Fibroblast of the aortic adventitia (primary cell): ENCODE results near the gene PADI2. TPM values are rescaled to one million over a fixed set of nuclear protein-coding genes. Genes with fewer than 3 reads are reported as not detected.

Source experiments
- DNase-seq: peaks from one replicate; pipeline ENCODE4 v3.0.0-alpha.2; 2010; ENCODE audit warnings: low read depth
- H3K4me3 ChIP-seq: 2 replicates; pipeline ENCODE4 v1.5.1; 2011; ENCODE audit warnings: low read depth, mild to moderate bottlenecking, control low read depth, low read length, moderate library complexity
- CTCF ChIP-seq: IDR thresholded peaks from 2 replicates; pipeline ENCODE4 v1.5.1; 2011; ENCODE audit warnings: mild to moderate bottlenecking, low read length, control low read depth, inconsistent platforms; ENCODE audit not compliant: insufficient read depth
- total RNA-seq: library from RNA; depleted of rRNA; stranded (reverse); fragments of >200 nt; gene quantifications from 2 replicates; pipeline ENCODE4 v1.2.3, GENCODE V29; 2012; ENCODE audit warnings: low replicate concordance

PADI2 gene
- total RNA-seq, 1 donor, result 0.09 TPM

- DNase-seq, result no peak
- no peak overlapping the region for H3K4me3 ChIP-seq
- no peak for TF ChIP-seq CTCF
Measured at GRCh38 chr1:17117451-17118265, 1.6 kb downstream of the PADI2 start.

- DNase-seq, result no peak
- H3K4me3 ChIP-seq, result no peak overlapping the region
- no peak for TF ChIP-seq CTCF
Measured at GRCh38 chr1:17116643-17117042, 2.6 kb downstream of the PADI2 start.

- no peak overlapping the region for H3K4me3 ChIP-seq
- TF ChIP-seq CTCF, result no peak
- DNase-seq, result no peak
Measured at GRCh38 chr1:17113963-17114362, 5.3 kb downstream of the PADI2 start.

GRCh38 chr1:17112496-17113236 is 6.6 kb downstream of the PADI2 start:
- DNase-seq, result no peak
- no peak for TF ChIP-seq CTCF
- no peak overlapping the region for H3K4me3 ChIP-seq

GRCh38 chr1:17112076-17112475 is 7.2 kb downstream of the PADI2 start:
- no peak for TF ChIP-seq CTCF
- H3K4me3 ChIP-seq, result no peak overlapping the region
- no peak for DNase-seq

- no peak for TF ChIP-seq CTCF
- H3K4me3 ChIP-seq, result no peak overlapping the region
- no peak for DNase-seq
Measured at GRCh38 chr1:17110555-17110926, 8.7 kb downstream of the PADI2 start.
